SK-N-SH treated with all-trans-retinoic acid at 6 μM for 48 hours (cell line): ENCODE results near the gene MYO9B.

Source experiments
- ARNTL ChIP-seq: fragments of 450-650 bp; formaldehyde crosslinking; IDR thresholded peaks from 2 replicates; pipeline ENCODE4 v1.5.0; 2020; ENCODE audit warnings: low read depth, mild to moderate bottlenecking, moderate library complexity, borderline replicate concordance
- BACH2 ChIP-seq: fragments of 250-450 bp; sonication (Bioruptor Pico); IDR thresholded peaks from 2 replicates; pipeline ENCODE4 v1.9.0; 2021; ENCODE audit warnings: mild to moderate bottlenecking, borderline replicate concordance
- CSDC2 ChIP-seq: fragments of 250-450 bp; sonication (Bioruptor Pico); IDR thresholded peaks from 2 replicates; pipeline ENCODE4 v1.5.0; 2020; ENCODE audit warnings: mild to moderate bottlenecking, moderate library complexity
- CSRNP3 ChIP-seq: fragments of 250-450 bp; sonication (Bioruptor Pico); IDR thresholded peaks from 2 replicates; pipeline ENCODE4 v1.5.1; 2021; ENCODE audit warnings: mild to moderate bottlenecking, moderate library complexity
- TCF4 ChIP-seq: fragments of 250-450 bp; sonication (Bioruptor Pico); IDR thresholded peaks from 2 replicates; pipeline ENCODE4 v1.8.0; 2021; ENCODE audit warnings: mild to moderate bottlenecking, moderate library complexity, borderline replicate concordance
- ZFP3 ChIP-seq: fragments of 250-450 bp; sonication (Bioruptor Pico); IDR thresholded peaks from 2 replicates; pipeline ENCODE4 v1.5.0; 2020; ENCODE audit warnings: mild to moderate bottlenecking, moderate library complexity
- ZFP30 ChIP-seq: fragments of 450-650 bp; formaldehyde crosslinking; IDR thresholded peaks from 2 replicates; pipeline ENCODE4 v1.5.0; 2022; ENCODE audit warnings: mild to moderate bottlenecking, moderate library complexity
- TF ChIP-seq, protein P1 (sequence below): fragments of 250-450 bp; sonication (Bioruptor Pico); IDR thresholded peaks from 2 replicates; pipeline ENCODE4 v1.8.0; 2020; ENCODE audit warnings: mild to moderate bottlenecking, moderate library complexity, borderline replicate concordance

GRCh38 chr19:17080440-17080801 lies 4.8 kb downstream of the MYO9B start:
- no peak for TF ChIP-seq ARNTL (CRISPR knock-in tag)
- TF ChIP-seq BACH2 (CRISPR knock-in tag): no peak
- TF ChIP-seq ZFP3: no peak
- TF ChIP-seq TCF4 (CRISPR knock-in tag): no peak
- TF ChIP-seq, protein P1, sequence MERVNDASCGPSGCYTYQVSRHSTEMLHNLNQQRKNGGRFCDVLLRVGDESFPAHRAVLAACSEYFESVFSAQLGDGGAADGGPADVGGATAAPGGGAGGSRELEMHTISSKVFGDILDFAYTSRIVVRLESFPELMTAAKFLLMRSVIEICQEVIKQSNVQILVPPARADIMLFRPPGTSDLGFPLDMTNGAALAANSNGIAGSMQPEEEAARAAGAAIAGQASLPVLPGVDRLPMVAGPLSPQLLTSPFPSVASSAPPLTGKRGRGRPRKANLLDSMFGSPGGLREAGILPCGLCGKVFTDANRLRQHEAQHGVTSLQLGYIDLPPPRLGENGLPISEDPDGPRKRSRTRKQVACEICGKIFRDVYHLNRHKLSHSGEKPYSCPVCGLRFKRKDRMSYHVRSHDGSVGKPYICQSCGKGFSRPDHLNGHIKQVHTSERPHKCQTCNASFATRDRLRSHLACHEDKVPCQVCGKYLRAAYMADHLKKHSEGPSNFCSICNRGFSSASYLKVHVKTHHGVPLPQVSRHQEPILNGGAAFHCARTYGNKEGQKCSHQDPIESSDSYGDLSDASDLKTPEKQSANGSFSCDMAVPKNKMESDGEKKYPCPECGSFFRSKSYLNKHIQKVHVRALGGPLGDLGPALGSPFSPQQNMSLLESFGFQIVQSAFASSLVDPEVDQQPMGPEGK (CRISPR knock-in tag): no peak
- TF ChIP-seq CSRNP3 (CRISPR knock-in tag): no peak
- TF ChIP-seq ZFP30: no peak
- no peak for TF ChIP-seq CSDC2 (CRISPR knock-in tag)
